OCI-LY3 (cell line): ENCODE results near the gene MS4A8.

Experiments used
- H2AFZ ChIP-seq: fragments of 200-600, 300-600 bp; shearing (Covaris generic); 2 replicates; pipeline ENCODE4 v1.6.0; 2014; ENCODE audit warnings: antibody characterized with exemption, low read depth, low read length
- H3K27ac ChIP-seq: fragments of 200-600, 300-600 bp; sonication (generic); 2 replicates; pipeline ENCODE4 v1.5.1; 2014; ENCODE audit warnings: mild to moderate bottlenecking, low read length, moderate library complexity, mixed read lengths
- H3K27me3 ChIP-seq: fragments of 200-600, 300-600 bp; sonication (generic); 2 replicates; pipeline ENCODE4 v1.6.1; 2014; ENCODE audit warnings: low read depth, low read length, mixed read lengths
- H3K36me3 ChIP-seq: fragments of 200-600, 300-600 bp; sonication (generic); replicated peaks from 2 replicates; pipeline ENCODE3; 2014; ENCODE audit warnings: low read depth, low read length, mixed read lengths
- H3K4me1 ChIP-seq: fragments of 300-600, 200-600 bp; sonication (generic); 2 replicates; pipeline ENCODE4 v1.6.1; 2014; ENCODE audit warnings: low read length, mixed read lengths
- H3K4me2 ChIP-seq: fragments of 200-600, 300-600 bp; sonication (generic); 2 replicates; pipeline ENCODE4 v1.6.1; 2014; ENCODE audit warnings: low read length, mixed read lengths
- H3K4me3 ChIP-seq: fragments of 300-600, 200-600 bp; sonication (generic); 2 replicates; pipeline ENCODE4 v1.5.1; 2014; ENCODE audit warnings: antibody characterized with exemption, mild to moderate bottlenecking, low read length, moderate library complexity
- H3K79me2 ChIP-seq: fragments of 300-600, 200-600 bp; shearing (Covaris generic); 2 replicates; pipeline ENCODE4 v1.6.1; 2014; ENCODE audit warnings: mild to moderate bottlenecking, low read length, mixed read lengths
- H3K9ac ChIP-seq: fragments of 300-600, 200-600 bp; shearing (Covaris generic); 2 replicates; pipeline ENCODE4 v1.6.0; 2014; ENCODE audit warnings: mild to moderate bottlenecking, low read length, moderate library complexity
- H3K9me3 ChIP-seq: fragments of 200-600, 300-600 bp; shearing (Covaris generic); 2 replicates; pipeline ENCODE4 v1.6.1; 2014; ENCODE audit warnings: low read length, mixed read lengths; ENCODE audit not compliant: insufficient read depth
- H4K20me1 ChIP-seq: fragments of 200-600, 300-600 bp; sonication (generic); 2 replicates; pipeline ENCODE4 v1.6.1; 2016; ENCODE audit warnings: low read length, mixed read lengths; ENCODE audit not compliant: insufficient read depth
- EZH2phosphoT487 ChIP-seq: fragments of 200-600 bp; shearing (Covaris generic); IDR thresholded peaks from 2 replicates; pipeline ENCODE4 v1.6.1; 2018; ENCODE audit warnings: antibody characterized with exemption, mixed run types, low read depth
- TF ChIP-seq, protein P1 (sequence below): fragments of 200-600, 300-600 bp; sonication (generic); IDR thresholded peaks from 2 replicates; pipeline ENCODE4 v1.5.1; 2014; ENCODE audit warnings: antibody characterized with exemption, low read length, low read depth

Gene MS4A8

DNA sequence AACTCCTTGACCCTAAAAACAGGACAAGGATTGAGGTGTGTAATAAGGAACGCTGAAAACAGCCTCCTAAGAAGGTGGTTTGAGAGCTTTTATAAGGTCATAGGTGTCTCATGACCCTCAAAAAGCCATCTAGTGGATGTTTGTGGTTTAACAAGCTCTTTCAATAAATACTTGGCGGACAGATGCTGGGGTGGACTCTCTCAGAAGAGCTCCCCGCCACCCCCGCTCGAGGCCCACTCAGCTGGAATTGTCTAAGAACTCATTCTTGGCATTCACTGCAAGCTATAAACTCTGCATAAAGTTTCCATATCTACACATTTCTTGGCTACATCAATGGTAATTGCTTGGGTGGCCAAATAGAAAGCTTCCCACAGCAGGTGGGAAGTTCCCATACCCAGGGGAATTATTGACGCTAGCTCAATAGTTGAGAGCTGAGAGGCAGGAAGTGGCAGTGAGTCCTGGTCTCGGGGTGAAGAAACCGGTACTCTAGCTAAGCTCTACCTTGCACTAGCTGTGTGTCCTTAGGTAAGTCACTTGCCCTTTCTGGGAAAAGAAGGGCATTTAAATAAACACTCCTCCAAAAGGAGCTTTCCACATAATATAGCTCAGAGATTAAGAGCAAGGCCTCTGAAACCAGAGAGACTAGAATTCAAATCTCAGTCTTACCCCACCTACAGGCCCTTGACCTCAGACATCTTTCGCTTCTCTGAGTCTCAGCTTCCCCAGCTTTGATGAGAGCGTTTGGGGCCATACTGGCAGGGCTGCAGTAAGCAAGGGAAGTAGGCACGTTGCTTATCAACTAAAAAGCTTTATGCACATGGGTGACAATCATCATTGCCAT, 63.7 kb downstream of the MS4A8 start:
- no peaks in the 10 kb centered on the region for H3K9me3 ChIP-seq
- peaks cover 73% of the 10 kb centered on the region for H3K4me1 ChIP-seq
- no peaks in the 10 kb centered on the region for H4K20me1 ChIP-seq
- TF ChIP-seq EZH2phosphoT487, result no peak
- TF ChIP-seq, protein P1, sequence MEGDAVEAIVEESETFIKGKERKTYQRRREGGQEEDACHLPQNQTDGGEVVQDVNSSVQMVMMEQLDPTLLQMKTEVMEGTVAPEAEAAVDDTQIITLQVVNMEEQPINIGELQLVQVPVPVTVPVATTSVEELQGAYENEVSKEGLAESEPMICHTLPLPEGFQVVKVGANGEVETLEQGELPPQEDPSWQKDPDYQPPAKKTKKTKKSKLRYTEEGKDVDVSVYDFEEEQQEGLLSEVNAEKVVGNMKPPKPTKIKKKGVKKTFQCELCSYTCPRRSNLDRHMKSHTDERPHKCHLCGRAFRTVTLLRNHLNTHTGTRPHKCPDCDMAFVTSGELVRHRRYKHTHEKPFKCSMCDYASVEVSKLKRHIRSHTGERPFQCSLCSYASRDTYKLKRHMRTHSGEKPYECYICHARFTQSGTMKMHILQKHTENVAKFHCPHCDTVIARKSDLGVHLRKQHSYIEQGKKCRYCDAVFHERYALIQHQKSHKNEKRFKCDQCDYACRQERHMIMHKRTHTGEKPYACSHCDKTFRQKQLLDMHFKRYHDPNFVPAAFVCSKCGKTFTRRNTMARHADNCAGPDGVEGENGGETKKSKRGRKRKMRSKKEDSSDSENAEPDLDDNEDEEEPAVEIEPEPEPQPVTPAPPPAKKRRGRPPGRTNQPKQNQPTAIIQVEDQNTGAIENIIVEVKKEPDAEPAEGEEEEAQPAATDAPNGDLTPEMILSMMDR, result peak; percentile 62
- H3K27ac ChIP-seq, result peak overlapping the region; percentile 67
- H3K9ac ChIP-seq, result peak overlapping the region; percentile 38
- peak overlapping the region; percentile 75 for H2AFZ ChIP-seq
- H3K36me3 ChIP-seq, result no peaks in the 10 kb centered on the region
- H3K4me3 ChIP-seq, result peak overlapping the region; percentile 58
- H3K4me2 ChIP-seq, result peak overlapping the region; percentile 69
- H3K79me2 ChIP-seq, result no peaks in the 10 kb centered on the region
- H3K27me3 ChIP-seq, result no peaks in the 10 kb centered on the region

DNA sequence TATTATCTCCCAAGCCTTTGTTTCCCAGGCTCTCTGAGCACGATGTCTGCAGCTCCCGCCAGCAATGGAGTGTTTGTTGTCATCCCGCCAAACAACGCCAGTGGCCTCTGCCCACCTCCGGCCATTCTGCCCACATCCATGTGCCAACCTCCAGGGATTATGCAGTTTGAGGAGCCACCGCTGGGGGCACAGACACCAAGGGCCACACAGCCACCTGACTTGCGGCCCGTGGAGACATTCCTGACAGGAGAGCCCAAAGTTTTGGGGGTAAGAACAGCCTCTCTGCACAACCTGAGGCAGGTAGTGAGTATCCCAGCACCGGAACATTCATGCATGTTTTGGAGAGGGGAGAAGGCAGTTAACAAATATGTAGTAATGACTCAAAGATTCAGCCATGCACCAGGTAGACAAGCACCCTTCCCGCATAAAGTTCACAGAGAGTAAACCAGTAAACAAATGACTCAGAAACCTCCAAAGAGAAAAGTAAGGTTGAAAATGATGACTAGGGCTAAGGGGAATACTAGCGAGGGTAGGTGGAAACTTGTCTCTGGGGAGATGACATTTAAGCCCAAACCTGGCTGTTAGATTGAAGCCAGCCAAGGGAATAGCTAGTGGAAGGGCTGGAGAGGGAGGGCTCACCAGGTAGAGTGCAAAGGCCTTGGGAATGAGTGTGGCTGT, 64.4 kb downstream of the MS4A8 start:
- Histone ChIP-seq H3K4me1 (peaks cover 67% of the 10 kb centered on the region), H4K20me1 (no peaks in the 10 kb centered on the region), H3K9ac (peak overlapping the region; percentile 38; the same call in 1 of the 2 replicates), H3K9me3 (no peaks in the 10 kb centered on the region), H3K27ac (peak overlapping the region; percentile 67), H3K79me2 (no peaks in the 10 kb centered on the region), H3K27me3 (no peaks in the 10 kb centered on the region), H3K36me3 (no peaks in the 10 kb centered on the region), H3K4me3 (peak overlapping the region; percentile 58; the same call in 1 of the 2 replicates), H2AFZ (no peak overlapping the region), H3K4me2 (peak overlapping the region; percentile 69)
- no peak for TF ChIP-seq EZH2phosphoT487
- TF ChIP-seq, protein P1, result no peak

DNA sequence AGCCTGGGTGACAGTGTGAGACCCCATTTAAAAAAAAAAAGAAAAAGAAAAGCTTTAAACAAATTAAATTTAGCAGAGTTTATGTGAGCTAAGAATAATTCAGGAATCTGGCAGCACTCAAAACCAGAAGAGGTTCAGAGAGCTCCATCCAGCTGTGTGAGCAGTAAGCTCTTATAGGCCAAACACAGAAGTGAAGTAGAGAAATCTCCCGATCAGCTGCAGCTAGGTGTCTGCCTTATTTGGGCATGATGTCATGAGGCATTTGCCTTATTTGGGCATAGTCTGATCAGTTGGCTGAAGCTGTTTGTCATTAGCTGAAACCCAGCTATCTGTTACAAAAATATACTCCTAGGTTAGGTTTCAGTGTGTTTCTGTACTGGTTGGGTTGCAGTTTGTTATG, 65.5 kb downstream of the MS4A8 start:
- no peaks in the 10 kb centered on the region for H4K20me1 ChIP-seq
- H3K9me3 ChIP-seq, result no peaks in the 10 kb centered on the region
- no peak overlapping the region for H3K4me3 ChIP-seq
- no peak overlapping the region for H2AFZ ChIP-seq
- no peaks in the 10 kb centered on the region for H3K79me2 ChIP-seq
- TF ChIP-seq EZH2phosphoT487, result no peak
- TF ChIP-seq, protein P1, result no peak
- H3K9ac ChIP-seq, result no peak overlapping the region
- H3K4me2 ChIP-seq, result 0 out of 2 replicates have a peak overlapping the region, but pooled peaks have one; percentile 0
- H3K27me3 ChIP-seq, result no peaks in the 10 kb centered on the region
- peaks cover 56% of the 10 kb centered on the region for H3K4me1 ChIP-seq
- peak overlapping the region; percentile 36 for H3K27ac ChIP-seq
- no peaks in the 10 kb centered on the region for H3K36me3 ChIP-seq

DNA sequence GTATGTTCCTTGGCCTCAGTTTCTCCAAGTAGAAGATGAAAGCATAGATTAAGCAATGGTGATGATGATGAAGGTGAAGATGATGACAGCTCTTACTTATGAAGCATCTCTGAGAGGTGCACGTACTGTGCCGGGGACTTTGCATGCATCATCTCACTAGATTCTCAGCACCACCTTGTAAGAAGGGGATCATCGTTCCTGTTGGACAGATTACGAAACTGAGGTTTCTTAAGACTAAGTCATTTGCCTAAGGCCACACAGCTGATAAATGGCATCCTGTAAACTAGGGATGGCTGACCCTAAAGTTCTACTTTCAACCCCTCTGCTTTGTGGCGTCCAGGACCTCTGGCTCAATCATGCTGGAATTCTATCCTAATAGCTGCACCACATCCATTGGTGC, 65.9 kb downstream of the MS4A8 start:
- no peak for TF ChIP-seq EZH2phosphoT487
- TF ChIP-seq, protein P1, result no peak
- H4K20me1 ChIP-seq, result no peaks in the 10 kb centered on the region
- peaks cover 52% of the 10 kb centered on the region for H3K4me1 ChIP-seq
- H3K27me3 ChIP-seq, result no peaks in the 10 kb centered on the region
- H3K4me2 ChIP-seq, result 0 out of 2 replicates have a peak overlapping the region, but pooled peaks have one; percentile 0
- H3K9ac ChIP-seq, result no peak overlapping the region
- H3K4me3 ChIP-seq, result no peak overlapping the region
- H3K79me2 ChIP-seq, result no peaks in the 10 kb centered on the region
- H3K27ac ChIP-seq, result peak overlapping the region; percentile 36
- H2AFZ ChIP-seq, result no peak overlapping the region
- no peaks in the 10 kb centered on the region for H3K36me3 ChIP-seq
- H3K9me3 ChIP-seq, result no peaks in the 10 kb centered on the region
